KOPT-K1 (cell line): ENCODE results near the gene CCDC149.

Experiments
- H3K27ac ChIP-seq: fragments of 200-600 bp; sonication (generic); 2 replicates; pipeline ENCODE4 v1.5.1; 2016; ENCODE audit warnings: antibody characterized with exemption, mild to moderate bottlenecking, low read depth, low read length; ENCODE audit not compliant: poor library complexity, severe bottlenecking
- H3K36me3 ChIP-seq: fragments of 200-600 bp; sonication (generic); 2 replicates; pipeline ENCODE4 v1.5.1; 2017; ENCODE audit warnings: antibody characterized with exemption, mild to moderate bottlenecking, low read length, moderate library complexity; ENCODE audit not compliant: insufficient read depth
- H3K9me3 ChIP-seq: fragments of 200-600 bp; sonication (generic); 2 replicates; pipeline ENCODE4 v1.5.1; 2017; ENCODE audit warnings: antibody characterized with exemption, low read length, mild to moderate bottlenecking; ENCODE audit not compliant: insufficient read depth, poor library complexity, severe bottlenecking

CCDC149 gene

GRCh38 chr4:24777536-24778463 is 135.0 kb downstream of the CCDC149 start:
- Histone ChIP-seq H3K9me3 (no peaks in the 10 kb centered on the region), H3K27ac (no peak overlapping the region)

GRCh38 chr4:24775750-24776149 is 137.1 kb downstream of the CCDC149 start:
- Histone ChIP-seq H3K36me3 (no peaks in the 10 kb centered on the region), H3K27ac (no peak overlapping the region)

More at GRCh38 chr4:24777536-24778463, 135.0 kb downstream of the CCDC149 start:
- H3K36me3 ChIP-seq = no peaks in the 10 kb centered on the region

GRCh38 chr4:24775032-24775605 is 137.7 kb downstream of the CCDC149 start:
- Histone ChIP-seq H3K36me3 (no peaks in the 10 kb centered on the region), H3K27ac (no peak overlapping the region), H3K9me3 (no peaks in the 10 kb centered on the region)

More at GRCh38 chr4:24775750-24776149, 137.1 kb downstream of the CCDC149 start:
- H3K9me3 ChIP-seq = no peaks in the 10 kb centered on the region

- H3K27ac ChIP-seq = no peak overlapping the region
- no peaks in the 10 kb centered on the region for H3K36me3 ChIP-seq
- H3K9me3 ChIP-seq = no peaks in the 10 kb centered on the region
These were observed 138.4 kb downstream of the CCDC149 start for GRCh38 chr4:24774452-24774851.

- Histone ChIP-seq H3K36me3 (no peaks in the 10 kb centered on the region), H3K27ac (no peak overlapping the region)
These were observed 139.9 kb downstream of the CCDC149 start for GRCh38 chr4:24772952-24773351.

GRCh38 chr4:24772061-24772705 is 140.7 kb downstream of the CCDC149 start:
- H3K27ac ChIP-seq = no peak overlapping the region
- no peaks in the 10 kb centered on the region for H3K9me3 ChIP-seq
- H3K36me3 ChIP-seq = no peaks in the 10 kb centered on the region

More at GRCh38 chr4:24772952-24773351, 139.9 kb downstream of the CCDC149 start:
- H3K9me3 ChIP-seq = no peaks in the 10 kb centered on the region

GRCh38 chr4:24771241-24771640 is 141.6 kb downstream of the CCDC149 start:
- no peaks in the 10 kb centered on the region for H3K9me3 ChIP-seq
- H3K27ac ChIP-seq = no peak overlapping the region
- no peaks in the 10 kb centered on the region for H3K36me3 ChIP-seq

- Histone ChIP-seq H3K9me3 (no peaks in the 10 kb centered on the region), H3K36me3 (no peaks in the 10 kb centered on the region), H3K27ac (no peak overlapping the region)
These were observed 142.2 kb downstream of the CCDC149 start for GRCh38 chr4:24770667-24771066.

GRCh38 chr4:24770032-24770584 is 142.7 kb downstream of the CCDC149 start:
- Histone ChIP-seq H3K36me3 (no peaks in the 10 kb centered on the region), H3K27ac (no peak overlapping the region), H3K9me3 (no peaks in the 10 kb centered on the region)

GRCh38 chr4:24769571-24769970 is 143.3 kb downstream of the CCDC149 start:
- Histone ChIP-seq H3K27ac (no peak overlapping the region), H3K36me3 (no peaks in the 10 kb centered on the region), H3K9me3 (no peaks in the 10 kb centered on the region)

GRCh38 chr4:24768604-24769003 is 144.2 kb downstream of the CCDC149 start:
- no peaks in the 10 kb centered on the region for H3K36me3 ChIP-seq
- no peak overlapping the region for H3K27ac ChIP-seq
- H3K9me3 ChIP-seq = no peaks in the 10 kb centered on the region

GRCh38 chr4:24768006-24768405 is 144.8 kb downstream of the CCDC149 start:
- Histone ChIP-seq H3K36me3 (no peaks in the 10 kb centered on the region), H3K27ac (no peak overlapping the region), H3K9me3 (no peaks in the 10 kb centered on the region)

GRCh38 chr4:24765376-24765988 is 147.4 kb downstream of the CCDC149 start:
- no peaks in the 10 kb centered on the region for H3K9me3 ChIP-seq
- H3K27ac ChIP-seq = no peak overlapping the region

GRCh38 chr4:24764345-24764744 is 148.5 kb downstream of the CCDC149 start:
- no peak overlapping the region for H3K27ac ChIP-seq
- H3K36me3 ChIP-seq = no peaks in the 10 kb centered on the region

More at GRCh38 chr4:24765376-24765988, 147.4 kb downstream of the CCDC149 start:
- no peaks in the 10 kb centered on the region for H3K36me3 ChIP-seq

More at GRCh38 chr4:24764345-24764744, 148.5 kb downstream of the CCDC149 start:
- no peaks in the 10 kb centered on the region for H3K9me3 ChIP-seq
